ENCODE data around the gene PTOV1.

DNA sequence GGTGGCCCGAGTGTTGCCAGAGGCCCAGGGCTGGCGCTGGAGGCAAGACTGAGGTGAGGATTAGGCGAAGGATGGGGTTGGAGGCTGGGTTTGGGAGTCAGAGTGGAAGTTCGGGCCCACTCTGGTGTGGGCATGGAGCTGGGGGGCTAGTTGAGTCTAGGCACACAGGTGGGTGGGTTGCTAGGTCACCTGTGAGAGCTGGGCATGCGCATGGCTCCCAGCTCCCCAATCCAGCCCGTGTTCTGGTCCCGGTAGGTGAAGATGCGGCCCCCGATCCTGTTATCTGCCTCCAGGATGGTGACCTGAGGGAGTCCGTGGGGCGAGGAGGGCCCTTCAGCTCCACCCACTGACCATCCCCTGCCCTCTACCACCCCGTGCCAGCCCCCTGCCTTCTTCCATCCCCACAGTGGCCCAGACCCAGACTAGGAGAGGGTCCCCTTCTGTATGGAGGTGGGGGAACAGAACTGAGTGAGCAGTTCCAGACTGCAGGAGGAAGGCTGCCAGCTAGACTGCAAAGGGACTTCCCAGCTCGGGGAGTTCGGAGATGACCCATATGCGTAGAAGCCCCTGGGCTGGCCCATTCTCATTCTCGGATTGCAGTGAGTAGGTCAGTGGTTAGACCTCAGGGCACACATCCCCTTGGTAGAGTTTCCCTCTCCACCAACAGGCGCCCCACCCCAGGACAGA is 44.1 kb downstream of the PTOV1 start:
- TF ChIP-seq, protein P1, sequence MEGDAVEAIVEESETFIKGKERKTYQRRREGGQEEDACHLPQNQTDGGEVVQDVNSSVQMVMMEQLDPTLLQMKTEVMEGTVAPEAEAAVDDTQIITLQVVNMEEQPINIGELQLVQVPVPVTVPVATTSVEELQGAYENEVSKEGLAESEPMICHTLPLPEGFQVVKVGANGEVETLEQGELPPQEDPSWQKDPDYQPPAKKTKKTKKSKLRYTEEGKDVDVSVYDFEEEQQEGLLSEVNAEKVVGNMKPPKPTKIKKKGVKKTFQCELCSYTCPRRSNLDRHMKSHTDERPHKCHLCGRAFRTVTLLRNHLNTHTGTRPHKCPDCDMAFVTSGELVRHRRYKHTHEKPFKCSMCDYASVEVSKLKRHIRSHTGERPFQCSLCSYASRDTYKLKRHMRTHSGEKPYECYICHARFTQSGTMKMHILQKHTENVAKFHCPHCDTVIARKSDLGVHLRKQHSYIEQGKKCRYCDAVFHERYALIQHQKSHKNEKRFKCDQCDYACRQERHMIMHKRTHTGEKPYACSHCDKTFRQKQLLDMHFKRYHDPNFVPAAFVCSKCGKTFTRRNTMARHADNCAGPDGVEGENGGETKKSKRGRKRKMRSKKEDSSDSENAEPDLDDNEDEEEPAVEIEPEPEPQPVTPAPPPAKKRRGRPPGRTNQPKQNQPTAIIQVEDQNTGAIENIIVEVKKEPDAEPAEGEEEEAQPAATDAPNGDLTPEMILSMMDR (IDR thresholded peaks at IDR 0.05; ENCODE audit: low read depth, low read length, poor library complexity, severe bottlenecking) = no peak
- TF ChIP-seq EZH2phosphoT487 (IDR thresholded peaks at IDR 0.05; ENCODE audit: borderline replicate concordance, low read length) = no peak

Measured in DOHH2 (cell line).